Transverse colon (tissue), 4 donors: ENCODE data around the gene PPARA.

Source experiments
- EP300 ChIP-seq: sonication (generic); formaldehyde crosslinking; IDR thresholded peaks from one replicate; pipeline ENCODE4 v1.6.1; 2017; ENCODE audit warnings: antibody characterized with exemption, low read depth
- POLR2A ChIP-seq: fragments of 450-650 bp; IDR thresholded peaks from one replicate; pipeline ENCODE4 v1.6.1; 2016; ENCODE audit warnings: antibody characterized with exemption, mild to moderate bottlenecking, moderate library complexity
- POLR2AphosphoS5 ChIP-seq, 3 donors: sonication (generic); formaldehyde crosslinking; IDR thresholded peaks; one replicate each; pipeline ENCODE4 v1.6.1; 2016; ENCODE audit warnings: antibody characterized with exemption in 3 of 3
- TF ChIP-seq, protein P1 (sequence below), 5 experiments: fragments of 200-600 bp in 3 of 5; fragments of 450-650 bp in 2 of 5; sonication (generic) in 3 of 5; IDR thresholded peaks; 1 replicate in 2 of 5; 2 replicates in 3 of 5; pipeline ENCODE4 v1.5.1; 2016 to 2017; ENCODE audit warnings: antibody characterized with exemption in 5 of 5, inconsistent platforms in 3 of 5, mild to moderate bottlenecking in 2 of 5, moderate library complexity in 1 of 5

DNA sequence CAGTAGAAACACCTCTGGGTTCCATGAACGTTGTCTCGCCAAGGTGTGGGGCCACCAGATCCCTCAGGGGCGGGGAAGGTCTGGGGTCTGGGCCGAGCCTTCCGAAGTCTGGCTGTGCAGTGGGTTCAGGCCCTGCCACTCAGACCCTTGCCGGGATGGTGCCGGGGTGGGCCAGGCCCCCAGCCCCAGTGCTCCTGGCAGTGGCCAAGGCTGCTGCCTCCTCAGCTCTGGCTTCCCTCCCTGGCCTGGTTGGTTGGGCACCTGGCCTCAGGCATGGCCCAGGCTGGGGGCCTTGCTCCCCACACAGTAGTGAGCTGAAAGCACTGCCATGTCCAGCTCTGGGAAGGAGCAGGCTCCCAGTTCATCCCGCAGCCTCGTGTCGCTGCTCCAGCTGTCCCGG lies 48.2 kb upstream of the PPARA start:
- TF ChIP-seq, protein P1, sequence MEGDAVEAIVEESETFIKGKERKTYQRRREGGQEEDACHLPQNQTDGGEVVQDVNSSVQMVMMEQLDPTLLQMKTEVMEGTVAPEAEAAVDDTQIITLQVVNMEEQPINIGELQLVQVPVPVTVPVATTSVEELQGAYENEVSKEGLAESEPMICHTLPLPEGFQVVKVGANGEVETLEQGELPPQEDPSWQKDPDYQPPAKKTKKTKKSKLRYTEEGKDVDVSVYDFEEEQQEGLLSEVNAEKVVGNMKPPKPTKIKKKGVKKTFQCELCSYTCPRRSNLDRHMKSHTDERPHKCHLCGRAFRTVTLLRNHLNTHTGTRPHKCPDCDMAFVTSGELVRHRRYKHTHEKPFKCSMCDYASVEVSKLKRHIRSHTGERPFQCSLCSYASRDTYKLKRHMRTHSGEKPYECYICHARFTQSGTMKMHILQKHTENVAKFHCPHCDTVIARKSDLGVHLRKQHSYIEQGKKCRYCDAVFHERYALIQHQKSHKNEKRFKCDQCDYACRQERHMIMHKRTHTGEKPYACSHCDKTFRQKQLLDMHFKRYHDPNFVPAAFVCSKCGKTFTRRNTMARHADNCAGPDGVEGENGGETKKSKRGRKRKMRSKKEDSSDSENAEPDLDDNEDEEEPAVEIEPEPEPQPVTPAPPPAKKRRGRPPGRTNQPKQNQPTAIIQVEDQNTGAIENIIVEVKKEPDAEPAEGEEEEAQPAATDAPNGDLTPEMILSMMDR (IDR thresholded peaks at IDR 0.05): no peak
- no peak for TF ChIP-seq POLR2AphosphoS5 (IDR thresholded peaks at IDR 0.05)
- TF ChIP-seq POLR2A: no peak
- no peak for TF ChIP-seq EP300
